ENCODE data around the gene TCN1.

- no peak for TF ChIP-seq POLR2A (IDR thresholded peaks at IDR 0.05)
- TF ChIP-seq EP300 (IDR thresholded peaks at IDR 0.05) = no peak
- TF ChIP-seq CTCF (IDR thresholded peaks at IDR 0.05) = no peak
Measured at GRCh38 chr11:59818572-59818971, 47.7 kb downstream of the TCN1 start.
